ENCODE results near the gene POLR2H. TPM values are rescaled to one million over a fixed set of nuclear protein-coding genes. Genes with fewer than 3 reads are reported as not detected.
A peak's percentile ranks its signal among the peaks of the same experiment; 100 is the strongest.

Gene POLR2H
- total RNA-seq, 4 donors from 2014 or later = 42.4 to 116 (median 66.2) TPM

DNA sequence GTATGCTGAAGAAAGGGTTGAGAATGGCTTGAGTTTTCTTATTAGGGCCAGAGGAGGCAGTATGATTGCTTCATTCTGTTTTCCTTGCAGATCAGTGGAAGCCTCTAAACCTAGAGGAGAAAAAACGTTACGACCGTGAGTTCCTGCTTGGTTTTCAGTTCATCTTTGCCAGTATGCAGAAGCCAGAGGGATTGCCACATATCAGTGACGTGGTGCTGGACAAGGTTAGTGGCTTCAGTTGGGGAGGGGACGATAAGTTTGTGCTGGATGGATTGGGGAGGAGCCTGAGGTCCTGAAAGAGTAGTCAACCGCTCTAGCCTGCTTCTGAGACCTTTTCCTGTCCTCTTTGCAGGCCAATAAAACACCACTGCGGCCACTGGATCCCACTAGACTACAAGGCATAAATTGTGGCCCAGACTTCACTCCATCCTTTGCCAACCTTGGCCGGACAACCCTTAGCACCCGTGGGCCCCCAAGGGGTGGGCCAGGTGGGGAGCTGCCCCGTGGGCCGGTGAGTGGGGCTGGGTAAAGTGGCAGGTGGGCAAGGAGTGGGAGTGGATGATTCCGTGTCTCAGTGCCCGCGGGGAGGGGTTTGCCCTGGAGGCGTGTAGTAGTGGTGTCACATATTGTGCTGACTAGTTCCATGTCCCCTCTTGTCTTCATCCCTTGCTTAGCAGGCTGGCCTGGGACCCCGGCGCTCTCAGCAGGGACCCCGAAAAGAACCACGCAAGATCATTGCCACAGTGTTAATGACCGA, 38.6 kb upstream of the POLR2H start:
- Histone ChIP-seq H3K36me3 (peaks cover 75% of the 10 kb centered on the region), H3K27ac (peak overlapping the region; percentile 93)
- WGBS = 84% methylated on average over 20 of the region's 20 CpGs

GRCh38 chr3:184323696-184324095, 37.8 kb upstream of the POLR2H start:
- 91% methylated on average over 8 of the region's 8 CpGs for WGBS
- no peak for DNase-seq (ENCODE audit: low spot score in 2 of 2)
- TF ChIP-seq CTCF (IDR thresholded peaks at IDR 0.05) (no peak), POLR2A (IDR thresholded peaks at IDR 0.05) (no peak), POLR2AphosphoS5 (IDR thresholded peaks at IDR 0.05) (no peak), EP300 (IDR thresholded peaks at IDR 0.05) (no peak)
- Histone ChIP-seq H3K4me3 (no peak overlapping the region), H3K27ac (peak overlapping the region; percentile 15), H3K27me3 (no peaks in the 10 kb centered on the region), H3K4me1 (peaks cover 39% of the 10 kb centered on the region), H3K36me3 (peaks cover 83% of the 10 kb centered on the region), H3K9me3 (no peaks in the 10 kb centered on the region)

More for the DNA sequence above, 38.6 kb upstream of the POLR2H start:
- H3K9me3 ChIP-seq = no peaks in the 10 kb centered on the region
- TF ChIP-seq POLR2AphosphoS5 (IDR thresholded peaks at IDR 0.05) = no peak
- no peak for TF ChIP-seq EP300 (IDR thresholded peaks at IDR 0.05)
- no peak for TF ChIP-seq CTCF (IDR thresholded peaks at IDR 0.05)
- no peak overlapping the region for H3K4me3 ChIP-seq
- peaks cover 46% of the 10 kb centered on the region for H3K4me1 ChIP-seq
- DNase-seq (ENCODE audit: low spot score in 2 of 2) = no peak
- H3K27me3 ChIP-seq = no peaks in the 10 kb centered on the region

GRCh38 chr3:184325269-184325668, 36.2 kb upstream of the POLR2H start:
- no peak for DNase-seq (ENCODE audit: low spot score in 2 of 2)
- 87% methylated on average over 13 of the region's 13 CpGs for WGBS
- Histone ChIP-seq H3K4me3 (no peak overlapping the region), H3K36me3 (peaks cover 99% of the 10 kb centered on the region), H3K27ac (no peak overlapping the region), H3K9me3 (no peaks in the 10 kb centered on the region), H3K27me3 (no peaks in the 10 kb centered on the region), H3K4me1 (peaks cover 24% of the 10 kb centered on the region)
- TF ChIP-seq POLR2AphosphoS5 (IDR thresholded peaks at IDR 0.05) (no peak), CTCF (IDR thresholded peaks at IDR 0.05) (no peak), POLR2A (IDR thresholded peaks at IDR 0.05) (no peak), EP300 (IDR thresholded peaks at IDR 0.05) (no peak)

GRCh38 chr3:184325715-184326369, 35.7 kb upstream of the POLR2H start:
- Histone ChIP-seq H3K9me3 (no peaks in the 10 kb centered on the region), H3K27ac (no peak overlapping the region), H3K4me3 (no peak overlapping the region), H3K36me3 (peaks cover 100% of the 10 kb centered on the region), H3K27me3 (no peaks in the 10 kb centered on the region), H3K4me1 (peaks cover 18% of the 10 kb centered on the region)
- no peak for DNase-seq (ENCODE audit: low spot score in 2 of 2)
- 71% methylated on average over 6 of the region's 6 CpGs for WGBS
- TF ChIP-seq EP300 (IDR thresholded peaks at IDR 0.05) (no peak), CTCF (IDR thresholded peaks at IDR 0.05) (no peak), POLR2A (IDR thresholded peaks at IDR 0.05) (no peak), POLR2AphosphoS5 (IDR thresholded peaks at IDR 0.05) (no peak)

DNA sequence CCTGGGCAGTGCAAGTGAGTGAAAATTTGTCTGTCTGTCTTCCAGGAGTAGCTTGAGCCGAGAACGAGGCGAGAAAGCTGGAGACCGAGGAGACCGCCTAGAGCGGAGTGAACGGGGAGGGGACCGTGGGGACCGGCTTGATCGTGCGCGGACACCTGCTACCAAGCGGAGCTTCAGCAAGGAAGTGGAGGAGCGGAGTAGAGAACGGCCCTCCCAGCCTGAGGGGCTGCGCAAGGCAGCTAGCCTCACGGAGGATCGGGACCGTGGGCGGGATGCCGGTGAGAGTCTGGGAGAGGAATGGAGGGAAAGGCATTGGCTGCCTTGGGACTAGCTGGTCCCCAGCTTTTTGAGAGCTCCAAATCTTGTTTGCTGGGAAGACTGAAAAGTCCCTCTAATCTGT, 34.3 kb upstream of the POLR2H start:
- Histone ChIP-seq H3K27ac (no peak overlapping the region), H3K27me3 (no peaks in the 10 kb centered on the region), H3K9me3 (no peaks in the 10 kb centered on the region), H3K4me1 (peaks cover 10% of the 10 kb centered on the region), H3K36me3 (peaks cover 100% of the 10 kb centered on the region), H3K4me3 (no peak overlapping the region)
- 92% methylated on average over 21 of the region's 21 CpGs for WGBS
- TF ChIP-seq POLR2AphosphoS5 (IDR thresholded peaks at IDR 0.05) (no peak), POLR2A (IDR thresholded peaks at IDR 0.05) (no peak), EP300 (IDR thresholded peaks at IDR 0.05) (no peak), CTCF (IDR thresholded peaks at IDR 0.05) (no peak)
- peak in 1 of 2 donors; percentile 72 for DNase-seq (ENCODE audit: low spot score in 2 of 2)
